Endothelial cell of umbilical vein (primary cell): Measurements from ENCODE around the gene ASCL5. TPM values are rescaled to one million over a fixed set of nuclear protein-coding genes. Genes with fewer than 3 reads are reported as not detected.

Experiments used
- BruUV-seq: library from RNA; stranded (reverse); fragments of 400-500 nt; replicated peaks from 2 replicates; lab custom pipeline; 2021; lab: Mats Ljungman, UMichigan
- CTCF ChIA-PET: fragments of 300-600, 350-600 bp; sonication (Branson Sonifier 250); formaldehyde crosslinking; loops from one replicate; lab custom pipeline; 2021; ENCODE audit warnings: antibody characterized with exemption, inconsistent platforms; lab: Charles Lee
- POLR2A ChIA-PET: fragments of 300-600, 350-600 bp; sonication (Branson Sonifier 250); formaldehyde crosslinking; loops from one replicate; lab custom pipeline; 2021; ENCODE audit warnings: antibody characterized with exemption, inconsistent platforms; lab: Charles Lee
- DNase-seq: peaks from one replicate; pipeline ENCODE4 v3.0.0-alpha.2; 2011; ENCODE audit warnings: low read depth, low spot score
- FAIRE-seq: peaks from 2 replicates; lab custom pipeline; 2011; peaks lifted over from hg19 to GRCh38; lab: Jason Lieb, UNC
- H2AFZ ChIP-seq: 2 replicates; pipeline ENCODE4 v1.6.0; 2012; ENCODE audit warnings: low read depth, low read length, control low read depth, inconsistent platforms
- H3K27ac ChIP-seq: 2 replicates; pipeline ENCODE4 v1.5.1; 2011; ENCODE audit warnings: low read depth, mild to moderate bottlenecking, control low read depth, low read length, moderate library complexity; ENCODE audit not compliant: insufficient read depth
- H3K27me3 ChIP-seq, 2 experiments: 2 replicates each; pipeline versions ENCODE4 v1.6.0 to v1.6.1; 2011; ENCODE audit warnings: low read length in 2 of 2, mixed read lengths in 1 of 2; ENCODE audit not compliant: control insufficient read depth in 2 of 2, insufficient read depth in 2 of 2
- H3K36me3 ChIP-seq, 2 experiments: 2 replicates in 1 of 2; 3 replicates in 1 of 2; pipeline ENCODE4 v1.5.1; 2011; ENCODE audit warnings: low read length in 2 of 2, mild to moderate bottlenecking in 1 of 2, moderate library complexity in 1 of 2; ENCODE audit not compliant: control insufficient read depth in 2 of 2, insufficient read depth in 2 of 2; ENCODE audit errors: extremely low read depth in 1 of 2
- H3K4me1 ChIP-seq: 3 replicates; pipeline ENCODE4 v1.5.1; 2011; ENCODE audit warnings: mild to moderate bottlenecking, low read length; ENCODE audit not compliant: control insufficient read depth, insufficient read depth; ENCODE audit errors: extremely low read depth
- H3K4me2 ChIP-seq: 2 replicates; pipeline ENCODE4 v1.6.1; 2011; ENCODE audit warnings: low read length, control low read depth, mixed read lengths; ENCODE audit not compliant: insufficient read depth
- H3K4me3 ChIP-seq, 3 experiments: fragments of 200-600 bp in 1 of 3; sonication (generic), shearing (Covaris generic) in 1 of 3; replicated peaks in 1 of 3; 2 replicates each; pipeline ENCODE4 v1.5.1; 2011 to 2016; ENCODE audit warnings: control low read depth in 3 of 3, low read length in 3 of 3, mild to moderate bottlenecking in 2 of 3, inconsistent platforms in 1 of 3, low read depth in 1 of 3, moderate library complexity in 1 of 3; ENCODE audit not compliant: insufficient read depth in 1 of 3
- H3K79me2 ChIP-seq: 2 replicates; pipeline ENCODE4 v1.6.0; 2012; ENCODE audit warnings: low read length, inconsistent platforms; ENCODE audit not compliant: control insufficient read depth, insufficient read depth
- H3K9ac ChIP-seq: replicated peaks from 2 replicates; pipeline ENCODE3; 2011; ENCODE audit warnings: low read length, control low read depth; ENCODE audit not compliant: insufficient read depth; ENCODE audit errors: extremely low read depth
- H3K9me1 ChIP-seq: replicated peaks from 3 replicates; pipeline ENCODE4 v1.6.0; 2011; ENCODE audit warnings: mild to moderate bottlenecking, low read length; ENCODE audit not compliant: control insufficient read depth, insufficient read depth; ENCODE audit errors: extremely low read depth
- H3K9me3 ChIP-seq: replicated peaks from 2 replicates; pipeline ENCODE4 v1.5.1; 2012; ENCODE audit warnings: low read length, inconsistent platforms; ENCODE audit not compliant: control insufficient read depth, insufficient read depth
- H4K20me1 ChIP-seq: replicated peaks from 2 replicates; pipeline ENCODE3; 2011; ENCODE audit warnings: mild to moderate bottlenecking, low read length; ENCODE audit not compliant: control insufficient read depth, insufficient read depth; ENCODE audit errors: extremely low read depth
- CTCF ChIP-seq, 2 donors: IDR thresholded peaks; 1 replicate in 1 of 2; 2 replicates in 1 of 2; pipeline ENCODE4 v1.5.1; 2011; ENCODE audit warnings: low read length in 2 of 2, mild to moderate bottlenecking in 2 of 2, moderate library complexity in 2 of 2, control low read depth in 1 of 2, inconsistent platforms in 1 of 2, low read depth in 1 of 2; ENCODE audit not compliant: insufficient read depth in 1 of 2; ENCODE audit errors: extremely low read depth in 1 of 2
- EZH2 ChIP-seq: IDR thresholded peaks from 2 replicates; pipeline ENCODE4 v1.6.1; 2012; ENCODE audit warnings: borderline replicate concordance, low read depth, mild to moderate bottlenecking, moderate library complexity, low read length, inconsistent platforms; ENCODE audit not compliant: severe bottlenecking
- FOS ChIP-seq: IDR thresholded peaks from 2 replicates; pipeline ENCODE4 v1.6.1; 2011; ENCODE audit warnings: mild to moderate bottlenecking, low read length, moderate library complexity, borderline replicate concordance; ENCODE audit not compliant: insufficient read depth
- GATA2 ChIP-seq: IDR thresholded peaks from 2 replicates; pipeline ENCODE4 v1.7.0; 2011; ENCODE audit warnings: low read depth, mild to moderate bottlenecking, moderate library complexity, mixed read lengths, low read length; ENCODE audit not compliant: insufficient read length, insufficient read depth
- JUN ChIP-seq: IDR thresholded peaks from 2 replicates; pipeline ENCODE4 v1.6.1; 2011; ENCODE audit warnings: borderline replicate concordance, low read depth; ENCODE audit not compliant: insufficient read length, insufficient read depth
- MYC ChIP-seq: IDR thresholded peaks from one replicate; pipeline ENCODE4 v1.6.1; 2011; ENCODE audit warnings: mild to moderate bottlenecking, low read depth, low read length
- POLR2A ChIP-seq: IDR thresholded peaks from 2 replicates; pipeline ENCODE4 v1.6.1; 2012; ENCODE audit warnings: low read depth, mild to moderate bottlenecking, control low read depth, low read length
- POLR2AphosphoS5 ChIP-seq: IDR thresholded peaks from 2 replicates; pipeline ENCODE4 v1.6.1; 2012; ENCODE audit warnings: low read depth, mild to moderate bottlenecking, control low read depth, low read length, moderate library complexity; ENCODE audit not compliant: insufficient read depth
- dilution Hi-C: fragments of 300-500 bp; cut with MboI; formaldehyde crosslinking; loops from one replicate; pipeline ENCODE4 v1.15.0; 2019; ENCODE audit warnings: low sequenced_read_pairs; ENCODE audit not compliant: extremely low pct_ligation_motif_present
- intact Hi-C: fragments of 100-400 bp; cut with micrococcal nuclease; formaldehyde crosslinking; loops from one replicate; pipeline ENCODE4 v1.10.0; 2022
- polyA plus RNA-seq, 4 experiments: library from polyadenylated mRNA; depleted of rRNA in 3 of 4; stranded (reverse) in 3 of 4; unstranded in 1 of 4; fragments of >200 nt; gene quantifications; 2 replicates each; pipeline versions ENCODE4 v1.2.1 to v1.2.3, GENCODE V29; 2011 to 2012; ENCODE audit warnings: missing spikeins in 1 of 4
- total RNA-seq: library from RNA; stranded (reverse); gene quantifications from 2 replicates; pipeline ENCODE4 v1.2.3, GENCODE V29; 2021
- TF ChIP-seq, protein P1 (sequence below): IDR thresholded peaks from 2 replicates; pipeline ENCODE4 v1.6.1; 2011; ENCODE audit not compliant: insufficient read depth, insufficient read length

ASCL5 gene
- total and polyA plus RNA-seq, 2 donors (not counting 3 experiments of a cell fraction or from before 2014, with no cell fraction given) = not detected

DNA sequence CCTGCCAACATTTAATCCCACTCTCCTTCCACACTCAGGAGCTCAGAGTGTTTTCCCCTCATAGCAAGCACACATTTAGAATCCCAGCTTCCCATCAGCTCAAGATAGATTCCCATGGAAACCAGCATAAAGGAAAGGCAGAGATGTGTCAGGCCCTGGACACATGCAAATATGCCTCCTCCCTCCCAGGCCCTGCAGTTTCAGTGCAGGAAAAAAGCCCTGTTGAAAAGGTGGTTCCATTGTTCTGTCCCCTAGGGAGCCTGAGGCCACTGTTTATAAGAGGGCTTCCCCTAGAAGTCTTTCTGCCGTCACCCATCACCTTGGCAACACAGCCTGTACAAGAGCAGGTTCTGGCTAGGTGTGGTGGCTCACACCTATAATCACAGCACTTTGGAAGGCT is 18.4 kb downstream of the ASCL5 start:
- no peak overlapping the region for H3K4me2 ChIP-seq
- no TSS peak for BruUV-seq
- H3K4me1 ChIP-seq = no peaks in the 10 kb centered on the region
- H3K9me1 ChIP-seq = no peaks in the 10 kb centered on the region
- FAIRE-seq = no peak
- TF ChIP-seq JUN (no peak), FOS (no peak), GATA2 (no peak), MYC (no peak), EZH2 (no peak), POLR2AphosphoS5 (no peak), CTCF (IDR thresholded peaks at IDR 0.05; ENCODE audit: extremely low read depth in 1 of 2, insufficient read depth in 1 of 2, low read depth in 1 of 2, low read length in 2 of 2) (no peak), POLR2A (no peak)
- TF ChIP-seq, protein P1, sequence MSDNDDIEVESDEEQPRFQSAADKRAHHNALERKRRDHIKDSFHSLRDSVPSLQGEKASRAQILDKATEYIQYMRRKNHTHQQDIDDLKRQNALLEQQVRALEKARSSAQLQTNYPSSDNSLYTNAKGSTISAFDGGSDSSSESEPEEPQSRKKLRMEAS = no peak
- intact Hi-C loops = no loop called here
- ChIA-PET POLR2A (no interaction called here), CTCF (interaction anchor here (2.7 to 3.5 kb wide), 3 partner anchors 11 to 137 kb away, joined by 11 to 13 read pairs (median 11); no protein-coding TSS in a partner anchor)
- dilution Hi-C loops = no loop called here
- no peak overlapping the region for H2AFZ ChIP-seq
- no peaks in the 10 kb centered on the region for H3K9me3 ChIP-seq
- no peak for DNase-seq
- no peaks in the 10 kb centered on the region for H4K20me1 ChIP-seq
- no peaks in the 10 kb centered on the region for H3K36me3 ChIP-seq
- H3K9ac ChIP-seq = no peak overlapping the region
- no peak overlapping the region for H3K27ac ChIP-seq
- no peaks in the 10 kb centered on the region for H3K79me2 ChIP-seq
- H3K27me3 ChIP-seq = peaks cover 8 to 13% of the 10 kb centered on the region in 2 experiments
- no peak overlapping the region for H3K4me3 ChIP-seq
